KOPT-K1 (cell line): Measurements from ENCODE around the gene SESTD1.
A peak's percentile ranks its signal among the peaks of the same experiment; 100 is the strongest.
"Not testable (repeated sequence)": the region's sequence is repeated elsewhere in the genome, so short reads cannot be mapped to it uniquely, and the experiment has no call there.

Experiments used
- H3K27ac ChIP-seq: fragments of 200-600 bp; sonication (generic); 2 replicates; pipeline ENCODE4 v1.5.1; 2016; ENCODE audit warnings: antibody characterized with exemption, mild to moderate bottlenecking, low read depth, low read length; ENCODE audit not compliant: poor library complexity, severe bottlenecking
- H3K36me3 ChIP-seq: fragments of 200-600 bp; sonication (generic); 2 replicates; pipeline ENCODE4 v1.5.1; 2017; ENCODE audit warnings: antibody characterized with exemption, mild to moderate bottlenecking, low read length, moderate library complexity; ENCODE audit not compliant: insufficient read depth
- H3K9me3 ChIP-seq: fragments of 200-600 bp; sonication (generic); 2 replicates; pipeline ENCODE4 v1.5.1; 2017; ENCODE audit warnings: antibody characterized with exemption, low read length, mild to moderate bottlenecking; ENCODE audit not compliant: insufficient read depth, poor library complexity, severe bottlenecking

Gene SESTD1

GRCh38 chr2:179253226-179253625 is 11.4 kb downstream of the SESTD1 start:
- no peak overlapping the region for H3K27ac ChIP-seq
- H3K36me3 ChIP-seq: no peaks in the 10 kb centered on the region
- H3K9me3 ChIP-seq: no peaks in the 10 kb centered on the region

GRCh38 chr2:179252423-179252822 is 12.2 kb downstream of the SESTD1 start:
- Histone ChIP-seq H3K27ac (no peak overlapping the region), H3K9me3 (no peaks in the 10 kb centered on the region), H3K36me3 (no peaks in the 10 kb centered on the region)

- H3K36me3 ChIP-seq: no peaks in the 10 kb centered on the region
- no peaks in the 10 kb centered on the region for H3K9me3 ChIP-seq
- H3K27ac ChIP-seq: no peak overlapping the region
Observed at GRCh38 chr2:179251870-179252269, 12.8 kb downstream of the SESTD1 start.

- no peaks in the 10 kb centered on the region for H3K36me3 ChIP-seq
- H3K27ac ChIP-seq: no peak overlapping the region
- no peaks in the 10 kb centered on the region for H3K9me3 ChIP-seq
Observed at GRCh38 chr2:179250848-179251504, 13.7 kb downstream of the SESTD1 start.

GRCh38 chr2:179250095-179250494 is 14.5 kb downstream of the SESTD1 start:
- Histone ChIP-seq H3K36me3 (no peaks in the 10 kb centered on the region), H3K9me3 (no peaks in the 10 kb centered on the region), H3K27ac (no peak overlapping the region)

- Histone ChIP-seq H3K36me3 (no peaks in the 10 kb centered on the region), H3K9me3 (no peaks in the 10 kb centered on the region), H3K27ac (peak overlapping the region; percentile 15)
Observed at GRCh38 chr2:179248024-179248348, 16.6 kb downstream of the SESTD1 start.

GRCh38 chr2:179247318-179248023 is 17.2 kb downstream of the SESTD1 start:
- H3K9me3 ChIP-seq: no peaks in the 10 kb centered on the region
- H3K36me3 ChIP-seq: no peaks in the 10 kb centered on the region

GRCh38 chr2:179245843-179246242 is 18.8 kb downstream of the SESTD1 start:
- H3K27ac ChIP-seq, H3K36me3 ChIP-seq, H3K9me3 ChIP-seq: not testable (repeated sequence)

More at GRCh38 chr2:179247318-179248023, 17.2 kb downstream of the SESTD1 start:
- peak overlapping the region; percentile 15 for H3K27ac ChIP-seq

- Histone ChIP-seq H3K36me3 (no peaks in the 10 kb centered on the region), H3K27ac (no peak overlapping the region), H3K9me3 (no peaks in the 10 kb centered on the region)
Observed at GRCh38 chr2:179243046-179243445, 21.6 kb downstream of the SESTD1 start.

GRCh38 chr2:179240481-179241451 is 23.9 kb downstream of the SESTD1 start:
- Histone ChIP-seq H3K27ac (no peak overlapping the region), H3K9me3 (no peaks in the 10 kb centered on the region), H3K36me3 (no peaks in the 10 kb centered on the region)

- no peaks in the 10 kb centered on the region for H3K9me3 ChIP-seq
- H3K36me3 ChIP-seq: no peaks in the 10 kb centered on the region
- H3K27ac ChIP-seq: peak overlapping the region; percentile 14
Observed at GRCh38 chr2:179239838-179240237, 24.8 kb downstream of the SESTD1 start.

GRCh38 chr2:179239195-179239594 is 25.4 kb downstream of the SESTD1 start:
- H3K9me3 ChIP-seq: no peaks in the 10 kb centered on the region
- H3K36me3 ChIP-seq: no peaks in the 10 kb centered on the region
- H3K27ac ChIP-seq: peak overlapping the region; percentile 14

GRCh38 chr2:179238027-179238426 is 26.6 kb downstream of the SESTD1 start:
- no peak overlapping the region for H3K27ac ChIP-seq
- no peaks in the 10 kb centered on the region for H3K9me3 ChIP-seq
- H3K36me3 ChIP-seq: no peaks in the 10 kb centered on the region

GRCh38 chr2:179237209-179237946 is 27.3 kb downstream of the SESTD1 start:
- no peaks in the 10 kb centered on the region for H3K9me3 ChIP-seq
- H3K36me3 ChIP-seq: no peaks in the 10 kb centered on the region
- no peak overlapping the region for H3K27ac ChIP-seq
